Suprapubic skin (tissue), 3 donors: ENCODE results near the gene SHOX.

ENCODE experiments used
- EP300 ChIP-seq: sonication (generic); formaldehyde crosslinking; IDR thresholded peaks from one replicate; pipeline ENCODE4 v1.6.1; 2017; ENCODE audit warnings: antibody characterized with exemption
- POLR2A ChIP-seq, 2 donors: fragments of 450-650 bp; IDR thresholded peaks; one replicate each; pipeline ENCODE4 v1.6.1; 2017; ENCODE audit warnings: antibody characterized with exemption in 2 of 2, mild to moderate bottlenecking in 2 of 2, moderate library complexity in 2 of 2
- TF ChIP-seq, protein P1 (sequence below), 2 donors: fragments of 200-600 bp in 1 of 2; fragments of 450-650 bp in 1 of 2; sonication (generic) in 1 of 2; IDR thresholded peaks; one replicate each; pipeline ENCODE4 v1.5.1; 2016 to 2019; ENCODE audit warnings: antibody characterized with exemption in 2 of 2, mild to moderate bottlenecking in 1 of 2, moderate library complexity in 1 of 2

- TF ChIP-seq POLR2A (IDR thresholded peaks at IDR 0.05): no peak
- TF ChIP-seq, protein P1, sequence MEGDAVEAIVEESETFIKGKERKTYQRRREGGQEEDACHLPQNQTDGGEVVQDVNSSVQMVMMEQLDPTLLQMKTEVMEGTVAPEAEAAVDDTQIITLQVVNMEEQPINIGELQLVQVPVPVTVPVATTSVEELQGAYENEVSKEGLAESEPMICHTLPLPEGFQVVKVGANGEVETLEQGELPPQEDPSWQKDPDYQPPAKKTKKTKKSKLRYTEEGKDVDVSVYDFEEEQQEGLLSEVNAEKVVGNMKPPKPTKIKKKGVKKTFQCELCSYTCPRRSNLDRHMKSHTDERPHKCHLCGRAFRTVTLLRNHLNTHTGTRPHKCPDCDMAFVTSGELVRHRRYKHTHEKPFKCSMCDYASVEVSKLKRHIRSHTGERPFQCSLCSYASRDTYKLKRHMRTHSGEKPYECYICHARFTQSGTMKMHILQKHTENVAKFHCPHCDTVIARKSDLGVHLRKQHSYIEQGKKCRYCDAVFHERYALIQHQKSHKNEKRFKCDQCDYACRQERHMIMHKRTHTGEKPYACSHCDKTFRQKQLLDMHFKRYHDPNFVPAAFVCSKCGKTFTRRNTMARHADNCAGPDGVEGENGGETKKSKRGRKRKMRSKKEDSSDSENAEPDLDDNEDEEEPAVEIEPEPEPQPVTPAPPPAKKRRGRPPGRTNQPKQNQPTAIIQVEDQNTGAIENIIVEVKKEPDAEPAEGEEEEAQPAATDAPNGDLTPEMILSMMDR (IDR thresholded peaks at IDR 0.05): no peak
- TF ChIP-seq EP300: no peak
Observed at GRCh38 chrX:640641-641040, 10.1 kb downstream of the SHOX start.
